Measurements from ENCODE around the gene TSN.

Gene TSN

GRCh38 chr2:121796239-121796638 is 40.8 kb downstream of the TSN start:
- no peak for TF ChIP-seq CTCF (IDR thresholded peaks at IDR 0.05; ENCODE audit: borderline replicate concordance, insufficient read depth, low read depth, low read length)
- no peak overlapping the region for H3K4me3 ChIP-seq (ENCODE audit: low read depth, low read length)

GRCh38 chr2:121798617-121799016 is 43.2 kb downstream of the TSN start:
- no peak overlapping the region for H3K4me3 ChIP-seq (ENCODE audit: low read depth, low read length)
- no peak for TF ChIP-seq CTCF (IDR thresholded peaks at IDR 0.05; ENCODE audit: borderline replicate concordance, insufficient read depth, low read depth, low read length)

- no peak for TF ChIP-seq CTCF (IDR thresholded peaks at IDR 0.05; ENCODE audit: borderline replicate concordance, insufficient read depth, low read depth, low read length)
- H3K4me3 ChIP-seq (ENCODE audit: low read depth, low read length) = no peak overlapping the region
These were observed 46.5 kb downstream of the TSN start for GRCh38 chr2:121801916-121802315.

- TF ChIP-seq CTCF (IDR thresholded peaks at IDR 0.05; ENCODE audit: borderline replicate concordance, insufficient read depth, low read depth, low read length) = no peak
- H3K4me3 ChIP-seq (ENCODE audit: low read depth, low read length) = no peak overlapping the region
These were observed 48.1 kb downstream of the TSN start for GRCh38 chr2:121803503-121803902.

- no peak for TF ChIP-seq CTCF (IDR thresholded peaks at IDR 0.05; ENCODE audit: borderline replicate concordance, insufficient read depth, low read depth, low read length)
- H3K4me3 ChIP-seq (ENCODE audit: low read depth, low read length) = no peak overlapping the region
These were observed 48.9 kb downstream of the TSN start for GRCh38 chr2:121804340-121804739.

- H3K4me3 ChIP-seq (ENCODE audit: low read depth, low read length) = no peak overlapping the region
These were observed 49.7 kb downstream of the TSN start for GRCh38 chr2:121804997-121805765.

More at GRCh38 chr2:121804997-121805765, 49.7 kb downstream of the TSN start:
- no peak for TF ChIP-seq CTCF (IDR thresholded peaks at IDR 0.05; ENCODE audit: borderline replicate concordance, insufficient read depth, low read depth, low read length)

Data from GM12875 (cell line).